GM19035 (cell line): Measurements from ENCODE around the gene ETS1.

Experiments used
- ATAC-seq: cut with Tn5 transposase; IDR thresholded peaks from one replicate; pipeline ENCODE4 v1.9.1; 2021; ENCODE audit not compliant: unreplicated experiment

ETS1 gene

GRCh38 chr11:128595775-128596174 is 8.4 kb upstream of the ETS1 start:
- ATAC-seq = no peak

- no peak for ATAC-seq
Observed at GRCh38 chr11:128595221-128595620, 7.9 kb upstream of the ETS1 start.

- no peak for ATAC-seq
Observed at GRCh38 chr11:128594226-128594625, 6.9 kb upstream of the ETS1 start.

- ATAC-seq = no peak
Observed at GRCh38 chr11:128593281-128593680, 5.9 kb upstream of the ETS1 start.

- ATAC-seq = no peak
Observed at GRCh38 chr11:128592454-128592853, 5.1 kb upstream of the ETS1 start.

GRCh38 chr11:128590587-128590986 is 3.2 kb upstream of the ETS1 start:
- ATAC-seq = no peak

GRCh38 chr11:128589998-128590397 is 2.6 kb upstream of the ETS1 start:
- ATAC-seq = no peak

GRCh38 chr11:128588093-128588492 is 735 bp upstream of the ETS1 start:
- no peak for ATAC-seq

GRCh38 chr11:128586689-128587088 is 669 bp downstream of the ETS1 start:
- no peak for ATAC-seq

GRCh38 chr11:128585498-128586238 is 1.7 kb downstream of the ETS1 start:
- no peak for ATAC-seq

GRCh38 chr11:128584253-128584652 is 3.1 kb downstream of the ETS1 start:
- ATAC-seq = no peak

- no peak for ATAC-seq
Observed at GRCh38 chr11:128582496-128583366, 4.6 kb downstream of the ETS1 start.

GRCh38 chr11:128581561-128582272 is 5.6 kb downstream of the ETS1 start:
- no peak for ATAC-seq

- no peak for ATAC-seq
Observed at GRCh38 chr11:128580612-128581011, 6.7 kb downstream of the ETS1 start.

GRCh38 chr11:128579798-128580504 is 7.4 kb downstream of the ETS1 start:
- peak; percentile 78 for ATAC-seq

GRCh38 chr11:128576555-128576954 is 10.8 kb downstream of the ETS1 start:
- no peak for ATAC-seq

- ATAC-seq = no peak
Observed at GRCh38 chr11:128575961-128576350, 11.4 kb downstream of the ETS1 start.

- ATAC-seq = no peak
Observed at GRCh38 chr11:128575174-128575960, 12.0 kb downstream of the ETS1 start.

GRCh38 chr11:128574576-128575011 is 12.8 kb downstream of the ETS1 start:
- no peak for ATAC-seq

GRCh38 chr11:128573638-128574037 is 13.7 kb downstream of the ETS1 start:
- no peak for ATAC-seq
